ENCODE results near the gene KRTAP1-1. TPM values are rescaled to one million over a fixed set of nuclear protein-coding genes. Genes with fewer than 3 reads are reported as not detected.

The KRTAP1-1 gene
- total and polyA plus RNA-seq, 2 of the 8 experiments (the other 6 are each of a cell fraction or from before 2014, with no cell fraction given): not detected

DNA sequence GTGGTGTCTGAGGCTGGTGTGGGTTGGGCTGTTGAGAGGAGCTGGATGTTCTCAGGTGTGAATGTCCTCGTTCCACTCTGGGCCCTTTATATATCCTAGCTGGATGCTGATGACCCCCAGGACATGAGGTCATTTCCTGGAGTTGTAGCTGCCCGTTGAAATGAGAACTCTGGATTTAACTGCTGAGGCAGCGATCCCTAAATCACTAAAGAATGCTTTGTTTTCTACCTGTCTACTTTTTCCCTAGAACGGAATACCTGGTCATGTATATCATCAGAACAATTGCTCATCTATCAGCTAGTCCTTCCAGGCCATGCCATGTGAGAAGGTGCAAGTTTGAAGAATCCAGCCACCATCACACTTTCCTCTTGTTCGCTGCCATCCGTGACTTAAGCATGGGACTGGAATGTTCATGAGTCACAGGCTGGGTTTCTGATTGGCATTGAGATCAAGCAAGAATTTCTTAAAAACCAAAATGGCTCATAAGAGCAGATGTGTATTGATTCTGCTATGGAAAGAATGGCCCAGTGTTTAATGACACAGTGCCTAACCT lies 18.9 kb upstream of the KRTAP1-1 start, which contains the start of gene KRTAP2-3 (continued):
- TF ChIP-seq CHD7 (IDR thresholded peaks at IDR 0.05; ENCODE audit: insufficient replicate concordance, low read length): no peak
- no peak for TF ChIP-seq CBX5 (IDR thresholded peaks at IDR 0.05; ENCODE audit: low read depth, low read length)
- no peak for TF ChIP-seq FOSL1 (IDR thresholded peaks at IDR 0.05; ENCODE audit: insufficient read depth, low read depth, low read length)
- no peak for TF ChIP-seq CHD1 (IDR thresholded peaks at IDR 0.05; ENCODE audit: low read depth, low read length)
- no peak for TF ChIP-seq SP1 (IDR thresholded peaks at IDR 0.05; ENCODE audit: low read depth, low read length)
- no peak for TF ChIP-seq EZH2 (IDR thresholded peaks at IDR 0.05; ENCODE audit: low read depth, low read length, severe bottlenecking)
- TF ChIP-seq YY1 (IDR thresholded peaks at IDR 0.05; ENCODE audit: low read depth, low read length): no peak
- no peak for TF ChIP-seq NRF1 (IDR thresholded peaks at IDR 0.05; ENCODE audit: low read depth, low read length)
- TF ChIP-seq POLR2AphosphoS5 (IDR thresholded peaks at IDR 0.05; ENCODE audit: low read depth, low read length): no peak
- TF ChIP-seq TEAD4 (IDR thresholded peaks at IDR 0.05; ENCODE audit: low read depth, low read length): no peak
- no peak for TF ChIP-seq CEBPB (IDR thresholded peaks at IDR 0.05; ENCODE audit: low read depth, low read length)
- no peak for TF ChIP-seq MAFK (IDR thresholded peaks at IDR 0.05; ENCODE audit: low read depth, low read length)
- no peak for TF ChIP-seq TCF12 (IDR thresholded peaks at IDR 0.05; ENCODE audit: low read depth, low read length)

Measured in H1 (cell line).